HG03159 (cell line): ENCODE results near the gene FAM53C.
"Not testable (repeated sequence)": the region's sequence is repeated elsewhere in the genome, so short reads cannot be mapped to it uniquely, and the experiment has no call there.

Experiments
- ATAC-seq: cut with Tn5 transposase; IDR thresholded peaks from one replicate; pipeline ENCODE4 v1.9.1; 2021; ENCODE audit warnings: mild to moderate bottlenecking, moderate library complexity; ENCODE audit not compliant: unreplicated experiment

Gene FAM53C

DNA sequence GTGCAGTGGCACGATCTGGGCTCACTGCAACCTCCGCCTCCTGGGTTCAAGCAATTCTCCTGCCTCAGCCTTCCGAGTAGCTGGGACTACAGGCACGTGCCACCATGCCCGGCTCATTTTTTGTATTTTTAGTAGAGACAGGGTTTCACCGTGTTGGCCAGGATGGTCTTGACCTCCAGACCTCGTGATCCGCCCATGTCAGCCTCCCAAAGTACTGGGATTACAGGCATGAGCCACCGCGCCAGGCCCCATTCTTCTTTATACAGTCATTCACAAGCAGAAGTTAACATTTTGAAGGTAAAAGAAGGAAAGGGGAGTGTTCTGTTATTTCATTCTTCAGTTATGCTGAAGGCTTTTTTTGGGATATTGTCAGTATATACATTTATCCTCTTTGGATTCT, 51.8 kb downstream of the FAM53C start:
- ATAC-seq, result not testable (repeated sequence)

- ATAC-seq, result no peak
Observed at GRCh38 chr5:138391859-138392386, 53.9 kb downstream of the FAM53C start.
